HG03066 (cell line): ENCODE results near the gene INPP1.

Experiments
- ATAC-seq: cut with Tn5 transposase; IDR thresholded peaks from one replicate; pipeline ENCODE4 v1.9.1; 2021; ENCODE audit warnings: low read depth; ENCODE audit not compliant: unreplicated experiment

INPP1 gene

DNA sequence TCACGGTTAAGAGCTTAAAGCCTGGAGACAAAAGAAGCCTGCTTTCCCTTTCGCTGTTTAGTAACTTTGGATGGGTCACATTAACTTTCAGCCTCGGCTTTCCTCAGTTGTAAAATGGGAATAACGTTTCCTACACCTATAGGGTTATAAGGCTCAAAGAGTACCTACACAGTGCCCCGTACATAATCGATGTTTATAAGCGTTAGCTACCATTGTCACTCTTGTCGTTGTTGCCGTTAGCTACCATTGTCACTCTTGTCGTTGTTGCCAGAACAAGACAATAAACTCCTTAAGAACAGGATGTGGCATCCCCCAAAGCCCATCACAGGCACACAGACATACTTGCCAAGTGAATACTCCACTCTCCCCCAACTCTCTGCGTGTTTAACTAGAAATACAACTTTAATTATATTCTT is 63.9 kb downstream of the INPP1 start:
- no peak for ATAC-seq

- ATAC-seq: peak; percentile 50
These were observed 64.5 kb downstream of the INPP1 start, which contains the start of gene MFSD6 for GRCh38 chr2:190407662-190408537. TSS of gene MFSD6 (plus strand) at chr2:190408355. CDS start at chr2:190436030, 27,675 bp downstream.

GRCh38 chr2:190408538-190409271 is 65.3 kb downstream of the INPP1 start:
- peak; percentile 53 for ATAC-seq

- no peak for ATAC-seq
These were observed 66.2 kb downstream of the INPP1 start for GRCh38 chr2:190409616-190410015.

DNA sequence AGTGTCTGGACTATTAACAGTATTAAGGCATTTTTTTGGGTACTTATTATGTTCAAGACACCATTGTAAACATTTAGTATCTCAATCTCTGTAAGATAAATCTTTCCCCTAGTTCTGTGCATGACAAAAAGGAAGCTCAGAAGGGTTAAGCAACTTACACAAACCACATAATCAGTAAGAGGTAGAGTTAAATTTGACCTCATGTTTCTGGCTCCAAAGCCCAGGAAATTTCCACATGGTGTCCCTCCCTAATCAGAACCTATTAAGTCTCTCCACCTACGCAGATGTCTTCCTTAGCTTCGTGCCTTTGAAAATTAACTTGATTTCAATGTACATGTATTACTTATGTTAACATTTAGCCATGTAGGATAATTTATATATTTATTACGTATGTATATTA is 66.8 kb downstream of the INPP1 start:
- no peak for ATAC-seq

DNA sequence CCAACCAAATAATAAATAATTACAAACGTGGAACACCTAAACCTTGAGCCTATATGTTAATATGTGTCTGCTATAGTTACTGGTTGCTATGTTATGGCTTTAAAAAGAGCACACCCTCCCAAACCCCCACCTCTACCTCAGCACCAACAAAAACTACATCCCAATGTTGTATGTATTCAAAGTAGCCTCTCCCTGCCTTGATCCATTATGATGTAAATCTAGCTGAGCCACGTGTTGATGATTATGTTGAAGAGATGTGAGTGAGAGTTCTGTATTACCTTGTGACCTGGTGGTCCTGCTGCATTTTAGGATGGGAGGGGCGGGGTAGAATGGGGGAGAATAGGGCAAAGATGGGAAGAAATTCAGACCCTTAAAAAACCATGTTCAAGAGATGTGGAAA is 69.6 kb downstream of the INPP1 start:
- no peak for ATAC-seq

- no peak for ATAC-seq
These were observed 70.0 kb downstream of the INPP1 start for GRCh38 chr2:190413421-190413820.

DNA sequence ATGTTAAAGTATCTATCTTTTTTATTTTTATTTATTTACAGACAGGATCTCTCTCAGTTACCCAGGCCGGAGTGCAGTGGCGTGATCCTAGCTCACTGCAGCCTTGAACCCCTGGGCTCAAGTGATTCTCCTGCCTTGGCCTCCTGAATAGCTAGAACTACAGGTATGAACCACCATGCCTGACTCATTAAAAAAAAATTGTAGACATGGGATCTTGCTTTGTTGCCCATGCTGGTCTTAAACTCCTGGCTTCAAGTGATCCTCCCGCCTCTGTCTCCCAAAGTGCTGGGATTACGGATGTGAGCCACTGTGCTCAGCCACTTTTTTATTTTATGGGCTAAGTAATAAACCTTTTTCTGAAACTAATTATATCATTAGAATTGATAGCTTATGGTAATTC is 71.9 kb downstream of the INPP1 start:
- ATAC-seq: no peak

DNA sequence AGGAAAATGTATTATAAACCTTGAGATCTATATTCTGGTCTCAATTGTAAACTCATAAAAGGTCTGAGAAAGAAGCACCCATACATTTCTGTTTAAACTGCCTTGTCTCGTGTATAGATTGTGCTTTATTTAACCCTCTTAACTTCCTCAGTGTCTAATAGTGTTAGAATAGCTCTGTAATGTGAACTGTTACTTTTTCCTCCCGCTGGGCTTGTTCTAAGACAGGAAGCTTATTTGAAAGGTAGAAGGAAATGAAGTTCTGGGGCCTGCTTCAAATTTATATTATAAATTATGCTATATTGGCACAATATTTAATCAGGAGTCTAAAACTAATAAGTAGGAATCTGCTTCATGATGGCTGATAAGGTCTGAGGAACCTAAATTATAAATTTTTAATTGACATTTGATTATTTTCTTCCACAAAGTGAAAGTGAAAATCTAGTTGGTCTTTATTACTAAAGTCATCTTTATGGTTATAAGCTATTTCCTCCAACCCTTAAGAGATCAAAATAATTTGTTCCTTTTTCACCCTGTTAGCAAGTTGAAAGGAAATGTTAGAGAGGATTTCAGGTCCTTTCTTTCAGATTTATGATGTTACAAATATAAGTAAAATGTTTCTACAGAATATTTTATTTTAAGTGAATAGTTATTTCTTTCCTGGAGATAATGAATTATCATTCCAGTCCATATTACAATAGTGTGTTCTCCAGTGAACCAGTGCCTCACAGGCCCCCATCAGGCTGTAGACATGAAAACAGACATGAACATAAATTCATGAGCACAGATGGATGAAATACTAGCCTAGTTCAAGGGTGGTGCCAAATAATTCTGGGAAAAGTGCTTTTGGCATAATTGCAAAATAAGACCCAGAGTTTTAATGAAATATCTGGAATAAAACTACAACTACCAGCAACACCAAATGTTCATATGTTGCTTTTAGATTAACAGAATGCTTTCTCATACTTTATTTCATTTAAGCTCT is 72.7 kb downstream of the INPP1 start:
- no peak for ATAC-seq

- ATAC-seq: no peak
These were observed 73.9 kb downstream of the INPP1 start for GRCh38 chr2:190417045-190417842.

- ATAC-seq: no peak
These were observed 75.3 kb downstream of the INPP1 start for GRCh38 chr2:190418727-190419126.

GRCh38 chr2:190420801-190421200 is 77.4 kb downstream of the INPP1 start:
- ATAC-seq: no peak
